A673 (cell line): ENCODE measurements around the gene TRPM8.

Source experiments
- CTCF ChIP-seq: fragments of 300-800, 200-600 bp; sonication (generic); conservative IDR thresholded peaks from 2 replicates; pipeline ENCODE4 v1.5.1; 2017; ENCODE audit warnings: low read depth, mild to moderate bottlenecking, antibody characterized with exemption, low read length, moderate library complexity, mixed read lengths
- EZH2 ChIP-seq: fragments of 200-600 bp; sonication (generic); IDR thresholded peaks from 2 replicates; pipeline ENCODE4 v1.6.1; 2017; ENCODE audit warnings: borderline replicate concordance, low read depth, mild to moderate bottlenecking, mixed read lengths, antibody characterized with exemption, low read length; ENCODE audit not compliant: poor library complexity, severe bottlenecking

GRCh38 chr2:233977296-233977837 is 60.2 kb downstream of the TRPM8 start:
- no peak for TF ChIP-seq EZH2
- no peak for TF ChIP-seq CTCF
